HEK293 (cell line): ENCODE measurements around the gene CCDC9B.

ENCODE experiments used
- CTCF ChIA-PET: fragments of 350-600 bp; formaldehyde crosslinking; extraction: SDS; loops from one replicate; lab custom pipeline; 2021; ENCODE audit warnings: antibody characterized with exemption; lab: Yijun Ruan, JAX
- POLR2A ChIA-PET: fragments of 300-600 bp; formaldehyde crosslinking; extraction: SDS; loops from one replicate; lab custom pipeline; 2020; ENCODE audit warnings: antibody characterized with exemption, inconsistent platforms; lab: Yijun Ruan, JAX
- H3K27ac ChIP-seq: fragments of 200-500 bp; sonication (Bioruptor generic); 2 replicates; pipeline ENCODE4 v1.5.1; 2014; ENCODE audit warnings: low read depth, low read length, control low read depth, inconsistent platforms; ENCODE audit errors: extremely low read depth
- H3K36me3 ChIP-seq, 2 experiments: fragments of 200-500 bp in 1 of 2; sonication (Bioruptor generic) in 1 of 2; 1 replicate in 1 of 2; 2 replicates in 1 of 2; pipeline ENCODE4 v1.5.1; 2014 to 2017; ENCODE audit warnings: inconsistent platforms in 2 of 2, low read length in 2 of 2; ENCODE audit not compliant: control insufficient read depth in 2 of 2, insufficient read depth in 1 of 2
- H3K4me1 ChIP-seq: fragments of 200-500 bp; sonication (Bioruptor generic); 2 replicates; pipeline ENCODE4 v1.5.1; 2014; ENCODE audit warnings: mild to moderate bottlenecking, low read length, inconsistent platforms; ENCODE audit not compliant: control insufficient read depth, insufficient read depth
- H3K4me3 ChIP-seq: 2 replicates; pipeline ENCODE4 v1.5.1; 2011; ENCODE audit warnings: low read depth, mild to moderate bottlenecking, control low read depth, low read length, moderate library complexity
- H3K9me3 ChIP-seq: fragments of 200-500 bp; sonication (Bioruptor generic); 2 replicates; pipeline ENCODE4 v1.5.1; 2014; ENCODE audit warnings: low read depth, low read length, inconsistent platforms; ENCODE audit not compliant: control insufficient read depth, insufficient read depth
- MYNN ChIP-seq: fragments of 450-650 bp; formaldehyde crosslinking; IDR thresholded peaks from 2 replicates; pipeline ENCODE4 v1.5.1; 2016; ENCODE audit warnings: missing biosample characterization, missing genetic modification characterization, borderline replicate concordance
- PRDM10 ChIP-seq: fragments of 450-650 bp; formaldehyde crosslinking; IDR thresholded peaks from 2 replicates; pipeline ENCODE4 v1.5.1; 2016; ENCODE audit warnings: missing biosample characterization, missing genetic modification characterization
- REPIN1 ChIP-seq: fragments of 450-650 bp; formaldehyde crosslinking; IDR thresholded peaks from 2 replicates; pipeline ENCODE4 v1.5.1; 2017; ENCODE audit warnings: missing biosample characterization, missing genetic modification characterization, low read depth
- ZBTB11 ChIP-seq: fragments of 450-650 bp; formaldehyde crosslinking; conservative IDR thresholded peaks from 2 replicates; pipeline ENCODE4 v1.5.1; 2016; ENCODE audit warnings: low read depth, missing biosample characterization, missing genetic modification characterization
- ZFP41 ChIP-seq: fragments of 450-650 bp; formaldehyde crosslinking; IDR thresholded peaks from 2 replicates; pipeline ENCODE4 v1.5.1; 2016; ENCODE audit warnings: missing biosample characterization, missing genetic modification characterization, borderline replicate concordance
- ZIC2 ChIP-seq: fragments of 450-650 bp; formaldehyde crosslinking; IDR thresholded peaks from 2 replicates; pipeline ENCODE4 v1.5.1; 2016; ENCODE audit warnings: missing biosample characterization, missing genetic modification characterization
- ZNF335 ChIP-seq: fragments of 450-650 bp; formaldehyde crosslinking; conservative IDR thresholded peaks from 2 replicates; pipeline ENCODE4 v1.5.1; 2016; ENCODE audit warnings: missing biosample characterization, missing genetic modification characterization
- ZNF530 ChIP-seq: fragments of 450-650 bp; formaldehyde crosslinking; IDR thresholded peaks from 2 replicates; pipeline ENCODE4 v1.5.1; 2016; ENCODE audit warnings: low read depth, missing biosample characterization, missing genetic modification characterization
- ZNF560 ChIP-seq: fragments of 450-650 bp; formaldehyde crosslinking; IDR thresholded peaks from 2 replicates; pipeline ENCODE4 v1.5.1; 2017; ENCODE audit warnings: missing biosample characterization, missing genetic modification characterization, borderline replicate concordance
- ZNF670 ChIP-seq: fragments of 450-650 bp; formaldehyde crosslinking; IDR thresholded peaks from 2 replicates; pipeline ENCODE4 v1.5.1; 2016; ENCODE audit warnings: missing biosample characterization, missing genetic modification characterization, low read depth
- ZNF837 ChIP-seq: fragments of 450-650 bp; formaldehyde crosslinking; IDR thresholded peaks from 2 replicates; pipeline ENCODE4 v1.5.1; 2016; ENCODE audit warnings: missing biosample characterization, missing genetic modification characterization
- ZSCAN16 ChIP-seq: fragments of 450-650 bp; formaldehyde crosslinking; IDR thresholded peaks from 2 replicates; pipeline ENCODE4 v1.5.1; 2016; ENCODE audit warnings: missing biosample characterization, missing genetic modification characterization

The CCDC9B gene

GRCh38 chr15:40327457-40327856, 13.3 kb downstream of the CCDC9B start:
- ChIA-PET CTCF (interaction anchor here (1.4 to 5.5 kb wide), 6 partner anchors 11 to 110 kb away, joined by 3 to 82 read pairs (median 6); no protein-coding TSS in a partner anchor), POLR2A (interaction anchor here (0.5 to 1.4 kb wide), 2 partner anchors 10 to 231 kb away, joined by 3 to 4 read pairs; no protein-coding TSS in a partner anchor)
- Histone ChIP-seq H3K27ac (no peak overlapping the region), H3K4me1 (peaks cover 5% of the 10 kb centered on the region; the same call in 1 of the 2 replicates), H3K9me3 (no peaks in the 10 kb centered on the region), H3K4me3 (no peak overlapping the region), H3K36me3 (peaks cover 0 to 10% of the 10 kb centered on the region in 2 experiments; a peak in 1 of 3 replicates)
- peak; percentile 43 for TF ChIP-seq PRDM10 (tag by site-specific recombination)
- no peak for TF ChIP-seq ZNF670 (tag by site-specific recombination)
- 0 out of 2 replicates have a peak, but pooled peaks have one; percentile 6 for TF ChIP-seq ZIC2 (tag by site-specific recombination)

- TF ChIP-seq ZFP41 (tag by site-specific recombination), result no peak
- no peak for TF ChIP-seq ZNF530 (tag by site-specific recombination)
- no peak for TF ChIP-seq ZNF837
- TF ChIP-seq REPIN1 (tag by site-specific recombination), result no peak
- TF ChIP-seq ZSCAN16, result no peak
- TF ChIP-seq ZNF335 (tag by site-specific recombination), result no peak
- H3K27ac ChIP-seq, result no peak overlapping the region
- H3K4me3 ChIP-seq, result no peak overlapping the region
- ChIA-PET CTCF (interaction anchor here (1.0 to 5.5 kb wide), 5 partner anchors 13 to 221 kb away, joined by 3 to 82 read pairs (median 4); no protein-coding TSS in a partner anchor), POLR2A (interaction anchor here (1.0 kb wide), 1 partner anchor 9 kb away, joined by 4 read pairs; no protein-coding TSS in a partner anchor)
- H3K9me3 ChIP-seq, result no peaks in the 10 kb centered on the region
- H3K4me1 ChIP-seq, result peaks cover 13% of the 10 kb centered on the region; the same call in 1 of the 2 replicates
- H3K36me3 ChIP-seq, result peaks cover 0 to 10% of the 10 kb centered on the region in 2 experiments; a peak in 1 of 3 replicates
These were observed 15.0 kb downstream of the CCDC9B start for GRCh38 chr15:40325700-40326099.

GRCh38 chr15:40325188-40325587, 15.6 kb downstream of the CCDC9B start:
- Histone ChIP-seq H3K36me3 (peaks cover 0 to 10% of the 10 kb centered on the region in 2 experiments; a peak in 1 of 3 replicates), H3K4me1 (peaks cover 13% of the 10 kb centered on the region; the same call in 1 of the 2 replicates), H3K9me3 (no peaks in the 10 kb centered on the region), H3K4me3 (peak overlapping the region; percentile 70), H3K27ac (no peak overlapping the region)
- ChIA-PET CTCF (interaction anchor here (0.5 to 5.5 kb wide), 5 partner anchors 13 to 220 kb away, joined by 3 to 82 read pairs (median 4); no protein-coding TSS in a partner anchor), POLR2A (interaction anchor here (1.0 kb wide), 1 partner anchor 9 kb away, joined by 4 read pairs; no protein-coding TSS in a partner anchor)
- no peak for TF ChIP-seq MYNN (tag by site-specific recombination)
- TF ChIP-seq ZBTB11 (tag by site-specific recombination), result peak; percentile 73
- TF ChIP-seq ZNF560 (tag by site-specific recombination), result no peak
